HFFc6 (cell line): Measurements from ENCODE around the gene TEX9. TPM values are rescaled to one million over a fixed set of nuclear protein-coding genes. Genes with fewer than 3 reads are reported as not detected.

ENCODE experiments used
- DNase-seq: peaks from one replicate; pipeline ENCODE4 v3.0.0-alpha.2; 2018
- H3K27ac Mint-ChIP-seq: 2 replicates; pipeline ENCODE4 v1.8.0; 2020; ENCODE audit warnings: mild to moderate bottlenecking, mixed read lengths
- H3K27me3 Mint-ChIP-seq: 2 replicates; pipeline ENCODE4 v1.8.0; 2021; ENCODE audit warnings: mild to moderate bottlenecking, moderate library complexity, mixed read lengths; ENCODE audit not compliant: insufficient read depth
- H3K36me3 Mint-ChIP-seq: 2 replicates; pipeline ENCODE4 v1.8.0; 2021; ENCODE audit warnings: low read depth, mixed read lengths
- H3K4me1 Mint-ChIP-seq: 2 replicates; pipeline ENCODE4 v1.8.0; 2020; ENCODE audit warnings: low read depth, mixed read lengths
- H3K4me3 Mint-ChIP-seq: 2 replicates; pipeline ENCODE4 v1.8.0; 2020; ENCODE audit warnings: mild to moderate bottlenecking, moderate library complexity, mixed read lengths
- H3K9me3 Mint-ChIP-seq: 2 replicates; pipeline ENCODE4 v1.8.0; 2020; ENCODE audit warnings: mild to moderate bottlenecking, mixed read lengths
- CTCF ChIP-seq: fragments of 200-600 bp; sonication (generic); IDR thresholded peaks from 2 replicates; pipeline ENCODE4 v1.5.0; 2021; ENCODE audit warnings: antibody characterized with exemption, mild to moderate bottlenecking
- total RNA-seq, 6 experiments: library from RNA; stranded (reverse); fragmentation: NEBNext Ultra II Directional; extraction: Animal tissue kit (Norgen Biotek cat#: 25700); gene quantifications; 2 replicates in 1 of 6; 3 replicates in 5 of 6; pipeline ENCODE4 v1.2.3, GENCODE V29; 2021

TEX9 gene
- total RNA-seq, 6 experiments from 2014 or later, result 0.81 to 1.4 (median 0.93) TPM

- H3K27me3 Mint-ChIP-seq, result peaks cover 2% of the 10 kb centered on the region; the same call in 1 of the 2 replicates
- no peak for TF ChIP-seq CTCF
- no peak for DNase-seq
- peaks cover 14% of the 10 kb centered on the region for H3K4me1 Mint-ChIP-seq
- no peaks in the 10 kb centered on the region for H3K36me3 Mint-ChIP-seq
- no peaks in the 10 kb centered on the region for H3K9me3 Mint-ChIP-seq
- no peak overlapping the region for H3K4me3 Mint-ChIP-seq
- no peak overlapping the region for H3K27ac Mint-ChIP-seq
Observed at GRCh38 chr15:56460947-56461346, 95.7 kb downstream of the TEX9 start.

GRCh38 chr15:56464893-56465520 is 99.8 kb downstream of the TEX9 start, which contains the start of gene MNS1:
TSS of gene MNS1 (minus strand) at chr15:56465137. CDS start at chr15:56464972, 165 bp downstream.
- peak within 1 kb of the TSS; percentile 100 for H3K4me3 Mint-ChIP-seq
- TF ChIP-seq CTCF, result no peak
- peaks cover 26% of the 10 kb centered on the region for H3K4me1 Mint-ChIP-seq
- H3K9me3 Mint-ChIP-seq, result no peaks in the 10 kb centered on the region
- peak; percentile 92 for DNase-seq
- peak within 1 kb of the TSS; percentile 93 for H3K27ac Mint-ChIP-seq
- no peaks in the 10 kb centered on the region for H3K36me3 Mint-ChIP-seq
- H3K27me3 Mint-ChIP-seq, result no peaks in the 10 kb centered on the region

- H3K9me3 Mint-ChIP-seq, result no peaks in the 10 kb centered on the region
- peaks cover 26% of the 10 kb centered on the region for H3K4me1 Mint-ChIP-seq
- H3K4me3 Mint-ChIP-seq, result no peak overlapping the region
- no peaks in the 10 kb centered on the region for H3K27me3 Mint-ChIP-seq
- H3K36me3 Mint-ChIP-seq, result no peaks in the 10 kb centered on the region
- H3K27ac Mint-ChIP-seq, result no peak overlapping the region
- no peak for TF ChIP-seq CTCF
- no peak for DNase-seq
Observed at GRCh38 chr15:56467616-56468015, 102.4 kb downstream of the TEX9 start.

DNA sequence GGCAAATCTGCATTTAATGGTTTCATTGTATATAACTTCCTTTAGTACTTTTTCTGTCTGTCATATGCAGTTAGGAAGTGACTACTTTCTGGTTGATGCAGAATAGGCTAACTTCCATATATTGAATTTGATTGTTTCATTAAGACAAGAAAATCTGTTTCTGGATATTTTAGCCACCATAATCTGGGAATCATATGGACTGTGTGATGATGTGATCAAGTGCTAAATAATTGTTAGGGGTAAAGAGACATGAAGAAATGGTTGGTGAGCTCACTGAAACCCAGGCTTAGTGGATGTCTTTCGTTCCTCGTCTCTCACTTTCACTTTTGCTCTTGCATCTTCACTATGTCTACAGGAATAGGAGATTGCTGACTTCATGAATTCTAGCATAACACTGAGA is 103.2 kb downstream of the TEX9 start:
- H3K27ac Mint-ChIP-seq, result peak overlapping the region; percentile 52; the same call in 1 of the 2 replicates
- H3K4me1 Mint-ChIP-seq, result peaks cover 26% of the 10 kb centered on the region
- H3K9me3 Mint-ChIP-seq, result no peaks in the 10 kb centered on the region
- peak overlapping the region; percentile 91 for H3K4me3 Mint-ChIP-seq
- no peaks in the 10 kb centered on the region for H3K36me3 Mint-ChIP-seq
- no peak for DNase-seq
- H3K27me3 Mint-ChIP-seq, result no peaks in the 10 kb centered on the region
- no peak for TF ChIP-seq CTCF

DNA sequence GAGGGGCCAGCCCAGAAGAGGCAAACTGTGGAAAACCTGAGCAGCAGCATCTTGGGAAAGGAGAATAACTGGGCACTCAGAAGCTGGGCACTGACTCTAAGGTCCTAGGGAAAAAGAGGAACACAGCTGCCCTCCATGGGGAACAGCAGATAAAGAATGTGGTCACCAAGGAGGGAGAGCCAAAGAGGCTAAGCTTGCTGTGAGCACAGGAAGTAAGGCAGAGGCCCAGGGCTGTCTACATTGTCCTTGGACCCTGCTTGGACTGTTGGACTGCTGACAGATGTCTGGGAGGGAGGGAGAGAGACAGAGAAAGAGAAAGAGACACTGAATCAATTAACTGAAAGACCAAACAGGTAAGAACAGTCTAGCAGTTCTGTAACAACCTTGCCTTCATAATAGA is 104.3 kb downstream of the TEX9 start:
- Mint-ChIP-seq H3K36me3 (no peaks in the 10 kb centered on the region), H3K4me3 (no peak overlapping the region), H3K9me3 (no peaks in the 10 kb centered on the region), H3K27me3 (no peaks in the 10 kb centered on the region; the same call in 1 of the 2 replicates), H3K4me1 (peaks cover 19% of the 10 kb centered on the region), H3K27ac (no peak overlapping the region)
- DNase-seq, result no peak
- no peak for TF ChIP-seq CTCF
